ENCODE results near the gene BCDIN3D. TPM values are rescaled to one million over a fixed set of nuclear protein-coding genes. Genes with fewer than 3 reads are reported as not detected.
"Not testable (repeated sequence)": the region's sequence is repeated elsewhere in the genome, so short reads cannot be mapped to it uniquely, and the experiment has no call there.

BCDIN3D gene
- polyA plus RNA-seq, 1 donor (not counting 4 experiments of a cell fraction or from before 2014, with no cell fraction given), result 3.7 TPM

GRCh38 chr12:49872381-49872780 lies 29.5 kb upstream of the BCDIN3D start:
- FAIRE-seq (no peak), DNase-seq (ENCODE audit: low read depth, low spot score) (no peak)
- H4K20me1 ChIP-seq (ENCODE audit: control insufficient read depth, extremely low read depth, insufficient read depth, low read length), result no peaks in the 10 kb centered on the region
- no peak overlapping the region for H3K9ac ChIP-seq (ENCODE audit: control insufficient read depth, extremely low read depth, insufficient read depth, low read length)
- peaks cover 8% of the 10 kb centered on the region for H3K27me3 ChIP-seq (ENCODE audit: control insufficient read depth, extremely low read depth, insufficient read depth, low read length)
- no peak overlapping the region for H2AFZ ChIP-seq (ENCODE audit: control insufficient read depth, low read length)
- no peak overlapping the region for H3K27ac ChIP-seq (ENCODE audit: control insufficient read depth, insufficient read depth, low read length)
- no peaks in the 10 kb centered on the region for H3K79me2 ChIP-seq (ENCODE audit: control insufficient read depth, insufficient read depth, low read length)
- H3K9me1 ChIP-seq (ENCODE audit: control insufficient read depth, extremely low read depth, insufficient read depth, low read length), result no peaks in the 10 kb centered on the region
- no peak overlapping the region for H3K4me2 ChIP-seq (ENCODE audit: control insufficient read depth, extremely low read depth, insufficient read depth, low read depth, low read length)
- no peak overlapping the region for H3K4me3 ChIP-seq (ENCODE audit: control insufficient read depth in 2 of 3, extremely low read depth in 1 of 3, insufficient read depth in 2 of 3, low read depth in 1 of 3, low read length in 3 of 3)
- TF ChIP-seq EZH2 (IDR thresholded peaks at IDR 0.05; ENCODE audit: low read length) (no peak), CTCF (optimal IDR thresholded peaks at IDR 0.05 in 1 of 3, IDR thresholded peaks at IDR 0.05 in 1 of 3, conservative IDR thresholded peaks at IDR 0.05 in 1 of 3; ENCODE audit: extremely low read depth in 1 of 3, insufficient read depth in 2 of 3, low read length in 3 of 3) (no peak)
- no peaks in the 10 kb centered on the region for H3K9me3 ChIP-seq (ENCODE audit: control insufficient read depth, low read depth, low read length)
- dilution Hi-C loops (cut with MboI; ENCODE audit: extremely low pct_ligation_motif_present, low sequenced_read_pairs), result loop anchor here (25.0 kb wide), 1 partner anchor 190 kb away; the partner anchor contains the start of gene ASIC1
- peaks cover 7% of the 10 kb centered on the region for H3K4me1 ChIP-seq (ENCODE audit: control insufficient read depth, extremely low read depth, insufficient read depth, low read length)
- H3K36me3 ChIP-seq (ENCODE audit: control insufficient read depth in 2 of 2, extremely low read depth in 1 of 2, insufficient read depth in 2 of 2, low read length in 2 of 2), result no peaks in the 10 kb centered on the region

DNA sequence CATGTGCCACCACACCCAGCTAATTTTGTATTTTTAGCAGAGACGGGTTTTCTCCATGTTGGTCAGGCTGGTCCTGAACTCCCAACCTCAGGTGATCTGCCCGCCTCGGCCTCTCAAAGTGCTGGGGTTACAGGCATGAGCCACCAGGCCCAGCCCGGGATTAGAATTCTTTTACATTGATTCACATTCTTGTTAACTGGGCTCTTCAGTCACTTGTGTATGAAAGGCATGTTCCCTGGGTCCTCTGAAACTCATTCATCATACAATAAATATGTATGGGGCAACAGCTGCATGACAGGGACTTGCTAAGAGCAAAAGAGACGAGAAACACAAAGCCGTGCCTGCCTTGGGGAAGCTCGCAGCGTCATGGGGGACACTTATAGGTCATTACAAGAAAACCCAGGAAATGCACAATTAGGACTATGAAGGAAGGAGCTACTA lies 28.9 kb upstream of the BCDIN3D start:
- not testable (repeated sequence) for H3K9ac ChIP-seq (ENCODE audit: control insufficient read depth, extremely low read depth, insufficient read depth, low read length); H4K20me1 ChIP-seq (ENCODE audit: control insufficient read depth, extremely low read depth, insufficient read depth, low read length); H3K27ac ChIP-seq (ENCODE audit: control insufficient read depth, insufficient read depth, low read length); H2AFZ ChIP-seq (ENCODE audit: control insufficient read depth, low read length); H3K9me1 ChIP-seq (ENCODE audit: control insufficient read depth, extremely low read depth, insufficient read depth, low read length); H3K27me3 ChIP-seq (ENCODE audit: control insufficient read depth, extremely low read depth, insufficient read depth, low read length); H3K4me3 ChIP-seq (ENCODE audit: control insufficient read depth in 2 of 3, extremely low read depth in 1 of 3, insufficient read depth in 2 of 3, low read depth in 1 of 3, low read length in 3 of 3); H3K9me3 ChIP-seq (ENCODE audit: control insufficient read depth, low read depth, low read length); H3K79me2 ChIP-seq (ENCODE audit: control insufficient read depth, insufficient read depth, low read length); DNase-seq (ENCODE audit: low read depth, low spot score); H3K4me2 ChIP-seq (ENCODE audit: control insufficient read depth, extremely low read depth, insufficient read depth, low read depth, low read length); FAIRE-seq; H3K36me3 ChIP-seq (ENCODE audit: control insufficient read depth in 2 of 2, extremely low read depth in 1 of 2, insufficient read depth in 2 of 2, low read length in 2 of 2)
- dilution Hi-C loops (cut with MboI; ENCODE audit: extremely low pct_ligation_motif_present, low sequenced_read_pairs), result loop anchor here (25.0 kb wide), 1 partner anchor 190 kb away; the partner anchor contains the start of gene ASIC1
- H3K4me1 ChIP-seq (ENCODE audit: control insufficient read depth, extremely low read depth, insufficient read depth, low read length), result peaks cover 10% of the 10 kb centered on the region

DNA sequence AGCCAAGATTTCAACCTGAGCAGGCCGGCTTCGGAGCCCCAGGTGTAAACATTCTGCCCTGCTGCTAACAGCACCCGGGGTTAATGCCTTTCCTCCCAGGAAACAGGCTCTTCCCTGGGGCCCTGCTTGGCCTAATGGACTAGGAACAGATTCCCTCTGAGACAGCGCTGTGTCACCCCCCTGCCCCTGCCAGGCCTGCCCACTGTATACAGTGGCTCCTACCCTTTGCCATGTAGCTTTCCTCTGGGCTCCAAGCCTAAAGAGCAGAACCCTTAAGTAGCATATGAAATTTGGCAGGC lies 28.3 kb upstream of the BCDIN3D start:
- no peak for FAIRE-seq
- dilution Hi-C loops (cut with MboI; ENCODE audit: extremely low pct_ligation_motif_present, low sequenced_read_pairs), result loop anchor here (25.0 kb wide), 1 partner anchor 191 kb away; the partner anchor contains the start of gene ASIC1
- H3K36me3 ChIP-seq (ENCODE audit: control insufficient read depth in 2 of 2, extremely low read depth in 1 of 2, insufficient read depth in 2 of 2, low read length in 2 of 2), result no peaks in the 10 kb centered on the region
- H3K79me2 ChIP-seq (ENCODE audit: control insufficient read depth, insufficient read depth, low read length), result no peaks in the 10 kb centered on the region
- no peak overlapping the region for H3K4me3 ChIP-seq (ENCODE audit: control insufficient read depth in 2 of 3, extremely low read depth in 1 of 3, insufficient read depth in 2 of 3, low read depth in 1 of 3, low read length in 3 of 3)
- H2AFZ ChIP-seq (ENCODE audit: control insufficient read depth, low read length), result no peak overlapping the region
- no peaks in the 10 kb centered on the region for H4K20me1 ChIP-seq (ENCODE audit: control insufficient read depth, extremely low read depth, insufficient read depth, low read length)
- H3K27me3 ChIP-seq (ENCODE audit: control insufficient read depth, extremely low read depth, insufficient read depth, low read length), result peaks cover 8% of the 10 kb centered on the region
- TF ChIP-seq EZH2 (IDR thresholded peaks at IDR 0.05; ENCODE audit: low read length), result no peak
- no peak for TF ChIP-seq CTCF (optimal IDR thresholded peaks at IDR 0.05 in 1 of 3, IDR thresholded peaks at IDR 0.05 in 1 of 3, conservative IDR thresholded peaks at IDR 0.05 in 1 of 3; ENCODE audit: extremely low read depth in 1 of 3, insufficient read depth in 2 of 3, low read length in 3 of 3)
- no peak overlapping the region for H3K9ac ChIP-seq (ENCODE audit: control insufficient read depth, extremely low read depth, insufficient read depth, low read length)
- DNase-seq (ENCODE audit: low read depth, low spot score), result no peak
- no peaks in the 10 kb centered on the region for H3K9me1 ChIP-seq (ENCODE audit: control insufficient read depth, extremely low read depth, insufficient read depth, low read length)
- H3K4me1 ChIP-seq (ENCODE audit: control insufficient read depth, extremely low read depth, insufficient read depth, low read length), result peaks cover 10% of the 10 kb centered on the region
- no peak overlapping the region for H3K27ac ChIP-seq (ENCODE audit: control insufficient read depth, insufficient read depth, low read length)
- no peaks in the 10 kb centered on the region for H3K9me3 ChIP-seq (ENCODE audit: control insufficient read depth, low read depth, low read length)
- no peak overlapping the region for H3K4me2 ChIP-seq (ENCODE audit: control insufficient read depth, extremely low read depth, insufficient read depth, low read depth, low read length)

Data from keratinocyte (primary cell).